Smooth muscle cell (in vitro differentiated cells): ENCODE measurements around the gene NLRP10. TPM values are rescaled to one million over a fixed set of nuclear protein-coding genes. Genes with fewer than 3 reads are reported as not detected.

ENCODE experiments used
- DNase-seq: peaks from one replicate; lab custom pipeline; 2025; ENCODE audit not compliant: unreplicated experiment; lab: John Stamatoyannopoulos, UW
- H2AFZ ChIP-seq: fragments of 200-600 bp; sonication (generic); 2 replicates; pipeline ENCODE4 v1.6.0; 2016; ENCODE audit warnings: antibody characterized with exemption, low read depth, mild to moderate bottlenecking
- H3F3A ChIP-seq: fragments of 200-600 bp; sonication (generic); 2 replicates; pipeline ENCODE4 v1.6.0; 2017; ENCODE audit warnings: antibody characterized with exemption, low read depth
- H3K27ac ChIP-seq: fragments of 200-600 bp; sonication (generic); 2 replicates; pipeline ENCODE4 v1.5.1; 2016; ENCODE audit warnings: low read depth, mild to moderate bottlenecking
- H3K27me3 ChIP-seq: fragments of 200-600 bp; sonication (generic); 2 replicates; pipeline ENCODE4 v1.6.1; 2016; ENCODE audit warnings: low read depth, mild to moderate bottlenecking
- H3K36me3 ChIP-seq: fragments of 200-600 bp; sonication (generic); 2 replicates; pipeline ENCODE4 v1.5.1; 2016; ENCODE audit warnings: low read depth
- H3K4me1 ChIP-seq: fragments of 200-600 bp; sonication (generic); 2 replicates; pipeline ENCODE4 v1.5.1; 2016; ENCODE audit warnings: low read depth
- H3K4me2 ChIP-seq: fragments of 200-600 bp; sonication (generic); 2 replicates; pipeline ENCODE4 v1.6.0; 2016; ENCODE audit warnings: mild to moderate bottlenecking
- H3K4me3 ChIP-seq: fragments of 200-600 bp; sonication (generic); 2 replicates; pipeline ENCODE4 v1.5.1; 2016; ENCODE audit warnings: mild to moderate bottlenecking
- H3K79me2 ChIP-seq: fragments of 200-600 bp; sonication (generic); 2 replicates; pipeline ENCODE4 v1.6.0; 2016; ENCODE audit warnings: low read depth, mild to moderate bottlenecking
- H3K9ac ChIP-seq: fragments of 200-600 bp; sonication (generic); 2 replicates; pipeline ENCODE4 v1.6.0; 2016; ENCODE audit warnings: low read depth
- H3K9me3 ChIP-seq: fragments of 200-600 bp; sonication (generic); replicated peaks from 2 replicates; pipeline ENCODE4 v1.5.1; 2016; ENCODE audit warnings: low read depth
- H4K20me1 ChIP-seq: fragments of 200-600 bp; sonication (generic); 2 replicates; pipeline ENCODE4 v1.6.0; 2016; ENCODE audit warnings: low read depth
- CTCF ChIP-seq: fragments of 200-600 bp; sonication (generic); IDR thresholded peaks from 2 replicates; pipeline ENCODE4 v1.5.1; 2017; ENCODE audit warnings: borderline replicate concordance, mild to moderate bottlenecking, antibody characterized with exemption; ENCODE audit not compliant: insufficient read depth, poor library complexity, severe bottlenecking
- WGBS: methylation state at CpG from one replicate; pipeline ENCODE4 v1.1.7; 2016; ENCODE audit warnings: low lambda C conversion rate; 5-methylcytosine and 5-hydroxymethylcytosine counted together
- polyA plus RNA-seq: library from polyadenylated mRNA; unstranded; fragments of >200 nt; fragmentation: Nextera tagmentation; extraction: Ambion mirVana; gene quantifications from 2 replicates; pipeline ENCODE4 v1.2.1, GENCODE V29; 2016
- total RNA-seq: library from RNA; depleted of rRNA; stranded (reverse); fragments of >200 nt; gene quantifications from 2 replicates; pipeline ENCODE4 v1.2.3, GENCODE V29; 2014

NLRP10 gene
- total and polyA plus RNA-seq, 2 experiments from 2014 or later, result 0.59 to 0.81 TPM

- Histone ChIP-seq H3K9ac (no peak overlapping the region), H2AFZ (no peak overlapping the region), H3K27me3 (no peaks in the 10 kb centered on the region), H3K4me3 (no peak overlapping the region), H4K20me1 (no peaks in the 10 kb centered on the region), H3F3A (peaks cover 4% of the 10 kb centered on the region), H3K36me3 (no peaks in the 10 kb centered on the region), H3K4me1 (no peaks in the 10 kb centered on the region), H3K4me2 (no peak overlapping the region), H3K27ac (no peak overlapping the region), H3K79me2 (no peaks in the 10 kb centered on the region), H3K9me3 (no peaks in the 10 kb centered on the region)
- no peak for TF ChIP-seq CTCF
- DNase-seq, result no peak
- WGBS, result 97% methylated on average over 2 of the region's 2 CpGs
Observed at GRCh38 chr11:8004008-8004407, 38.8 kb upstream of the NLRP10 start.

DNA sequence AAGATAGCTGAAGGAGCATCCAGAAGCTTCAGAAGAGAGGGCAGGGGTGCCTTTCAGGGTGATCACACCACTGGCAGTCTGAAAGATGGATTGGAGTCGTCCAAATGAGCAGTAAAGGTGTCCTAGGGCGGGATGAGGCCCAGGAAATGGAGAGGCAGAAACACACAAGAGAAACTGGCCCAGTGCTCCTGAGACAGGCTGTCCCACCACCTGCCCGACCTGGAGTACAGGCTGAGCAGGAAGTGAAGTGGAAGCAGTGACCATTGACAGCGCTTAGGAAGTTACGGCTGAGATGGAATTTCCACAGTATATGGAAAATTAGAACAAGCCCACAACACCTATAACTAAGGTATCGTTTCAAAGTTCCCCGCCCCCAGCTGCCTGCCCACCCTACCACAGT lies 37.9 kb upstream of the NLRP10 start:
- no peak for TF ChIP-seq CTCF
- DNase-seq, result no peak
- no peaks in the 10 kb centered on the region for H3K36me3 ChIP-seq
- H3K9me3 ChIP-seq, result no peaks in the 10 kb centered on the region
- peaks cover 4% of the 10 kb centered on the region for H3F3A ChIP-seq
- H4K20me1 ChIP-seq, result no peaks in the 10 kb centered on the region
- 97% methylated on average over 7 of the region's 7 CpGs for WGBS
- H3K27me3 ChIP-seq, result no peaks in the 10 kb centered on the region
- no peaks in the 10 kb centered on the region for H3K4me1 ChIP-seq
- no peak overlapping the region for H3K4me2 ChIP-seq
- H2AFZ ChIP-seq, result no peak overlapping the region
- H3K27ac ChIP-seq, result no peak overlapping the region
- H3K79me2 ChIP-seq, result no peaks in the 10 kb centered on the region
- H3K9ac ChIP-seq, result no peak overlapping the region
- H3K4me3 ChIP-seq, result no peak overlapping the region

DNA sequence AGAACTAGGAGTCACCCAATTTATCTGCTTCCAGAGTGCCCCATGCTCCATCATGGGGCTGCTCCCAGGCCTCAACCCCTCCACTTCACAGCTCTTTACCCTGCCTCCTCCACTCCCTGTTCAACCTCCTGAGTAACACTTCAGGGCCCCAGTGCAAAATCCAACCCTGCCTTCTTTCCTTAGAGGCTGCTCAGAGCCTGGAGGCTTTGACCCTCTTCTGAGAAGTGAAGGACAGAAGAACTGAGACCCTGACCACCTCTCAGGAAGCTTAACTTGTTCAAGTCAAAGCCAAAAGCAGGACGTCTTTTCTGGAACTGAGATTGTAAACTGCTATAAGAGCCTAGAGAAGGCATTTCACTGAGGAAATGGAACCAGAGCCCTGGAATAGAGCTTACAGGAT lies 37.4 kb upstream of the NLRP10 start:
- Histone ChIP-seq H3K4me3 (no peak overlapping the region), H3K4me2 (no peak overlapping the region), H3K36me3 (peaks cover 2% of the 10 kb centered on the region), H3K27ac (no peak overlapping the region), H2AFZ (no peak overlapping the region), H3K79me2 (no peaks in the 10 kb centered on the region), H3K4me1 (no peaks in the 10 kb centered on the region), H3K9ac (no peak overlapping the region), H4K20me1 (no peaks in the 10 kb centered on the region), H3F3A (peaks cover 4% of the 10 kb centered on the region), H3K27me3 (no peaks in the 10 kb centered on the region), H3K9me3 (no peaks in the 10 kb centered on the region)
- DNase-seq, result no peak
- TF ChIP-seq CTCF, result no peak
- 89% methylated on average over 1 of the region's 1 CpG for WGBS

DNA sequence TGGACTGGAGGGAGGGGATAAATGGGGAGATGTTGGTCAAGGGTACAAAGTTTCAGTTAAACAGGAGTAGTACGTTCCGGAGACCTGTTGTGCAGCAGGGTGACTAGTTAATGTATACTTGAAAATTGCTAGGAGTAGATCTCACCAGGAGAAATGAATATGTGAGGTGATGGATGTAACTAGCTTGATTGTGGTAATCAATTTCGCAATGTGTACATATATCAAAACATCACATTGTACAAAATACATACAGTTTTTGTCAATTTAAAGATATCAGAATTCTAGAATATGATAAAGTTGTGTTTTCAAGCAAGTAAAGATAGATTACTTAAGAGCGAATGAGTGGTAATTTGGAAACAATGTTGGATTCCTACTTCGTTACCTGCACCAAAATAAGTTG lies 35.1 kb upstream of the NLRP10 start:
- 76% methylated on average over 5 of the region's 5 CpGs for WGBS
- H3K27me3 ChIP-seq, result no peaks in the 10 kb centered on the region
- no peak overlapping the region for H3K9ac ChIP-seq
- no peaks in the 10 kb centered on the region for H3K9me3 ChIP-seq
- peaks cover 14% of the 10 kb centered on the region for H3F3A ChIP-seq
- H4K20me1 ChIP-seq, result no peaks in the 10 kb centered on the region
- no peak for TF ChIP-seq CTCF
- no peak overlapping the region for H3K4me3 ChIP-seq
- H3K4me1 ChIP-seq, result no peaks in the 10 kb centered on the region
- no peak overlapping the region for H3K27ac ChIP-seq
- H3K79me2 ChIP-seq, result no peaks in the 10 kb centered on the region
- H3K4me2 ChIP-seq, result no peak overlapping the region
- no peak overlapping the region for H2AFZ ChIP-seq
- H3K36me3 ChIP-seq, result peaks cover 25% of the 10 kb centered on the region
- no peak for DNase-seq
